ENCODE data around the gene ATF3.

ATF3 gene

DNA sequence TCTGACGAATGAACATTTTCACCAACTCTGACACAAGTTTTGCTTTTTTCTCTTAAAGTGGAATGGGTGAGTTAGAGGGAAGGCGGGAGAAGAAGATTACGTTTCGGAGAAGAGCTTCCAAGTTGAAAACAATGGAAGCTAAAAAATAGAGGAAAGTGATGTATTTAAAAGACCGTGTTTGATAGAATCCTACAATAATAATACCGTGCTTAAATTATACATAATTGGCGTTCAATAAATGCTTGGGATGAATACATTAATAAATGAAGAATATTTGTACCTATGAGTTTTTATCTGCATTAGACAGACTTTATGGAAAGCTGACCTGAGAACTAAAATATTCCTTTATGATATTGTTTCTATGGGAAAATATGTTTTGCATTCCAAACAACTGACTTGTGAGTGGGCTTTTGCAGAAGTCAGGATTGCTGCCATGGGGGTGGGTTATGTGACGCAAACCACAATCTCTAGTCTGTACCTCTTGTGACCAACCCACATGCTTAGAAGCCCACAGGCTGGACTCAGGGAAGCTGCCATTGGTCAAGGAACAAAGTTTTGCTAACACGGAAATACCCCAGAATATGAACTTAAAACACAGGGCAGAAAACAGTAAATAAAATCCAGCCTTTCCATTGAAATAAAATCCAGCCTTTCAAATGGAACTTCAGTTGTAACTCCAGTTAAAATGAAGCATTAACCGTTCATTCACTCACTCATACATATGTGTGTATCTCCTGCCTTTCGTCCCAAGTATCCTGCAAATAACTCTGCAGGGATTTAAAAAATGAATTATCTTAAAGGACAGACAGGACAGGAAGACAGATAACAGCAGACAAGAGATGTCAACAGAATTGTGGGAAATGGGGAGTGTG is 21.3 kb upstream of the ATF3 start:
- TF ChIP-seq, protein P1, sequence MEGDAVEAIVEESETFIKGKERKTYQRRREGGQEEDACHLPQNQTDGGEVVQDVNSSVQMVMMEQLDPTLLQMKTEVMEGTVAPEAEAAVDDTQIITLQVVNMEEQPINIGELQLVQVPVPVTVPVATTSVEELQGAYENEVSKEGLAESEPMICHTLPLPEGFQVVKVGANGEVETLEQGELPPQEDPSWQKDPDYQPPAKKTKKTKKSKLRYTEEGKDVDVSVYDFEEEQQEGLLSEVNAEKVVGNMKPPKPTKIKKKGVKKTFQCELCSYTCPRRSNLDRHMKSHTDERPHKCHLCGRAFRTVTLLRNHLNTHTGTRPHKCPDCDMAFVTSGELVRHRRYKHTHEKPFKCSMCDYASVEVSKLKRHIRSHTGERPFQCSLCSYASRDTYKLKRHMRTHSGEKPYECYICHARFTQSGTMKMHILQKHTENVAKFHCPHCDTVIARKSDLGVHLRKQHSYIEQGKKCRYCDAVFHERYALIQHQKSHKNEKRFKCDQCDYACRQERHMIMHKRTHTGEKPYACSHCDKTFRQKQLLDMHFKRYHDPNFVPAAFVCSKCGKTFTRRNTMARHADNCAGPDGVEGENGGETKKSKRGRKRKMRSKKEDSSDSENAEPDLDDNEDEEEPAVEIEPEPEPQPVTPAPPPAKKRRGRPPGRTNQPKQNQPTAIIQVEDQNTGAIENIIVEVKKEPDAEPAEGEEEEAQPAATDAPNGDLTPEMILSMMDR (IDR thresholded peaks at IDR 0.05; ENCODE audit: extremely low read depth, missing control alignments): no peak
- no peak for DNase-seq (ENCODE audit: low spot score)

DNA sequence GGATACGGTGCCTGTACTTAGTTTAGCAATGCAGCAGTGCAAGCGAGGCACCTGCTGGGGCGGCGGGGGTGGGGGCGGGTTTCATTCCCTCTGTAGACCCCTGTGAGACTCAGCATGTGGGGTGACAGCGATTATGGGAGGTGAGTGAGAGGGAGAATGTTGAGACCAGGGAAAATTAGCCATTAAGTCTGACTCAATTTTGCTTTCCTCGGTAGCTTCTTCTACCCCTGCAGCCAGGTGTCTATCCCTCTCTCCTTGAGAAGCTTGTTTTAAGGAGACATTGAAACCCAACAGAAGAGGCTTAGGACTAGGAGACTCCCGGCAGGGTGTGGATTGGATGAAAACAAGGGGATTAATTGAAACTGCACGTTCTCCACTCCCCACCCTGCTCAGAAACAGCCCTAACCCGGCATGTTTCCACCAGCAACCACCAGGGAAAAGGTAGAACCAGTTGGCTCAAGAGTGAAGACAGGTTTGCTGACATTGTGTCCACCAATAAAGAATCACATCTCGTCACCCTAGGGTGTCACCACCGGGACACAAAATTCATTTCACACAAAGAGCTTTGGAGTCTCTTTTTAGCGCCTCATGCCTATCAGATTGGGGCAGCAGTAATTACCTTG is 20.6 kb upstream of the ATF3 start:
- no peak for DNase-seq (ENCODE audit: low spot score)
- TF ChIP-seq, protein P1 (IDR thresholded peaks at IDR 0.05; ENCODE audit: extremely low read depth, missing control alignments): no peak

GRCh38 chr1:212589446-212589845 is 19.1 kb upstream of the ATF3 start:
- no peak for DNase-seq (ENCODE audit: low spot score)
- TF ChIP-seq, protein P1 (IDR thresholded peaks at IDR 0.05; ENCODE audit: extremely low read depth, missing control alignments): no peak

DNA sequence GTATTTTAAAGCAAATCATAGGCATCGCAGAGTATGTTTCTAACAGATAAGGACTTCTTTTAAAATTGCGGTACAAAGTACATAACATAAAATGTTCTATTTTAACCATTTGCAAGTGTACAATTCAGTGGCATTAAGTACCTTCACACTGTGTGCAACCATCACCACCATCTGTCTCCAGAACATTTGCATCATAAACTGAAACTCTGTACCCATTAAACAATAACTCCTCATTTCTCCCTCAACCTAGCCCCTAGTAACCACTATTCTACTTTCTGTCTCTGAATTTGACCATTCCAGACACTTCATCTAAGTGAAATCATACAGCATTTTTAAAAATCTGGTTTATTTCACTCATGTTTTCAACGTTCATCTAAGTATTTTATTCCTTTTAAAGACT is 16.6 kb upstream of the ATF3 start:
- DNase-seq (ENCODE audit: low spot score): no peak
- TF ChIP-seq, protein P1 (IDR thresholded peaks at IDR 0.05; ENCODE audit: extremely low read depth, missing control alignments): no peak

- DNase-seq (ENCODE audit: low spot score): no peak
- TF ChIP-seq, protein P1 (IDR thresholded peaks at IDR 0.05; ENCODE audit: extremely low read depth, missing control alignments): no peak
Measured at GRCh38 chr1:212593821-212594251, 14.7 kb upstream of the ATF3 start.

- TF ChIP-seq, protein P1 (IDR thresholded peaks at IDR 0.05; ENCODE audit: extremely low read depth, missing control alignments): no peak
- no peak for DNase-seq (ENCODE audit: low spot score)
Measured at GRCh38 chr1:212594640-212595039, 13.9 kb upstream of the ATF3 start.

DNA sequence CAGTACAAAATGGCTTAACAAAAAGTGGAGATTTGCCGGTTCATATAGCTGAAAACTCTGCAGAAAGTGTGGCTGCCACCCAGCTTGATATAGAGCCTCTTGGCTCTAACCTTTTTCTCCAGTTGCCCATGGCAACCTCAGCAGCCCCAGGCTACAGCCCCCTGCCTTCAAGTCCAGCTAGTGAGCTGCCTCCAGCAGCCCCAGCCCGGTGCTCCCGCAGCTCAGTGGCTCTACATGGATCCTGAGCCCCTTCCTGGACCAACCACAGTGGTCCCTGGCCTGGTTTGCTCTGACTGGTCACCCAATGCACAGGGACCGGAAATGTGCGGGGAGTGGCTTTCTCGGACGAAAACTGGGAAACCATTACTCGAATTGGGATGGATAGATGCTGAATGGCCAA is 13.3 kb upstream of the ATF3 start:
- TF ChIP-seq, protein P1 (IDR thresholded peaks at IDR 0.05; ENCODE audit: extremely low read depth, missing control alignments): no peak
- DNase-seq (ENCODE audit: low spot score): no peak

Data from GM20000 (cell line).